ENCODE results near the gene STRADA.
A peak's percentile ranks its signal among the peaks of the same experiment; 100 is the strongest.
"Not testable (repeated sequence)": the region's sequence is repeated elsewhere in the genome, so short reads cannot be mapped to it uniquely, and the experiment has no call there.

STRADA gene

GRCh38 chr17:63754046-63754445 is 12.4 kb upstream of the STRADA start:
- DNase-seq (ENCODE audit: low spot score) = no peak

- DNase-seq (ENCODE audit: low spot score) = no peak
Observed at GRCh38 chr17:63753215-63753614, 11.6 kb upstream of the STRADA start.

- no peak for DNase-seq (ENCODE audit: low spot score)
Observed at GRCh38 chr17:63752707-63753106, 11.1 kb upstream of the STRADA start.

GRCh38 chr17:63751806-63752205 is 10.2 kb upstream of the STRADA start:
- DNase-seq (ENCODE audit: low spot score) = no peak

GRCh38 chr17:63741143-63741407 is 524 bp downstream of the STRADA start:
- peak; percentile 6 for DNase-seq (ENCODE audit: low spot score)

- DNase-seq (ENCODE audit: low spot score) = peak; percentile 13
Observed at GRCh38 chr17:63740464-63741142, 996 bp downstream of the STRADA start.

- DNase-seq (ENCODE audit: low spot score) = no peak
Observed at GRCh38 chr17:63735691-63736090, 5.9 kb downstream of the STRADA start.

GRCh38 chr17:63722403-63722802 is 19.2 kb downstream of the STRADA start:
- no peak for DNase-seq (ENCODE audit: low spot score)

GRCh38 chr17:63720194-63720593 is 21.4 kb downstream of the STRADA start:
- not testable (repeated sequence) for DNase-seq (ENCODE audit: low spot score)

GRCh38 chr17:63718988-63719387 is 22.6 kb downstream of the STRADA start:
- no peak for DNase-seq (ENCODE audit: low spot score)

GRCh38 chr17:63716426-63716825 is 25.2 kb downstream of the STRADA start:
- DNase-seq (ENCODE audit: low spot score) = no peak

GRCh38 chr17:63714550-63715277 is 26.9 kb downstream of the STRADA start:
- peak; percentile 70 for DNase-seq (ENCODE audit: low spot score)

GRCh38 chr17:63709110-63709509 is 32.5 kb downstream of the STRADA start:
- DNase-seq (ENCODE audit: low spot score) = no peak

GRCh38 chr17:63707151-63707550 is 34.4 kb downstream of the STRADA start:
- DNase-seq (ENCODE audit: low spot score) = no peak

GRCh38 chr17:63706336-63707082 is 35.1 kb downstream of the STRADA start:
- DNase-seq (ENCODE audit: low spot score) = no peak

GRCh38 chr17:63705657-63706056 is 35.9 kb downstream of the STRADA start:
- no peak for DNase-seq (ENCODE audit: low spot score)

GRCh38 chr17:63704836-63705235 is 36.8 kb downstream of the STRADA start:
- DNase-seq (ENCODE audit: low spot score) = no peak

- no peak for DNase-seq (ENCODE audit: low spot score)
Observed at GRCh38 chr17:63704259-63704576, 37.4 kb downstream of the STRADA start.

- no peak for DNase-seq (ENCODE audit: low spot score)
Observed at GRCh38 chr17:63703556-63704258, 37.9 kb downstream of the STRADA start.

GRCh38 chr17:63703029-63703428 is 38.6 kb downstream of the STRADA start:
- DNase-seq (ENCODE audit: low spot score) = no peak

GRCh38 chr17:63702721-63703015 is 38.9 kb downstream of the STRADA start:
- DNase-seq (ENCODE audit: low spot score) = no peak

- no peak for DNase-seq (ENCODE audit: low spot score)
Observed at GRCh38 chr17:63701868-63702720, 39.5 kb downstream of the STRADA start.

Data from AG08396 (cell line).